Amniotic stem cell (primary cell): ENCODE data around the gene CLEC16A.

ENCODE experiments used
- DNase-seq: peaks from one replicate; lab custom pipeline; 2025; lab: John Stamatoyannopoulos, UW

CLEC16A gene

GRCh38 chr16:11180489-11180888 lies 236.1 kb downstream of the CLEC16A start:
- no peak for DNase-seq

- DNase-seq: no peak
These were observed 237.0 kb downstream of the CLEC16A start for GRCh38 chr16:11181242-11181898.

- DNase-seq: no peak
These were observed 237.5 kb downstream of the CLEC16A start for GRCh38 chr16:11181899-11182279.

GRCh38 chr16:11182411-11182810 lies 238.0 kb downstream of the CLEC16A start:
- no peak for DNase-seq

GRCh38 chr16:11183035-11183812 lies 238.9 kb downstream of the CLEC16A start:
- no peak for DNase-seq

- no peak for DNase-seq
These were observed 239.6 kb downstream of the CLEC16A start for GRCh38 chr16:11183951-11184350.

- no peak for DNase-seq
These were observed 243.2 kb downstream of the CLEC16A start for GRCh38 chr16:11187522-11188023.

- DNase-seq: no peak
These were observed 244.7 kb downstream of the CLEC16A start for GRCh38 chr16:11188801-11189740.

GRCh38 chr16:11190588-11191560 lies 246.5 kb downstream of the CLEC16A start:
- DNase-seq: no peak

- DNase-seq: no peak
These were observed 247.3 kb downstream of the CLEC16A start for GRCh38 chr16:11191665-11192064.

- DNase-seq: no peak
These were observed 249.1 kb downstream of the CLEC16A start for GRCh38 chr16:11193494-11193893.

- DNase-seq: no peak
These were observed 250.5 kb downstream of the CLEC16A start for GRCh38 chr16:11194913-11195312.

GRCh38 chr16:11196286-11196828 lies 252.0 kb downstream of the CLEC16A start:
- DNase-seq: no peak

- DNase-seq: no peak
These were observed 254.0 kb downstream of the CLEC16A start for GRCh38 chr16:11198375-11198774.

GRCh38 chr16:11198828-11199227 lies 254.5 kb downstream of the CLEC16A start:
- DNase-seq: no peak

- no peak for DNase-seq
These were observed 256.2 kb downstream of the CLEC16A start for GRCh38 chr16:11200592-11200991.

GRCh38 chr16:11201498-11202259 lies 257.3 kb downstream of the CLEC16A start:
- DNase-seq: peak; percentile 70

GRCh38 chr16:11202260-11203091 lies 258.1 kb downstream of the CLEC16A start:
- no peak for DNase-seq

- DNase-seq: no peak
These were observed 258.8 kb downstream of the CLEC16A start for GRCh38 chr16:11203111-11203623.
